PC-3 (cell line): ENCODE data around the gene TNFRSF12A.

ENCODE experiments used
- CTCF ChIP-seq: fragments of 300-600 bp; sonication (generic); conservative IDR thresholded peaks from 2 replicates; pipeline ENCODE4 v1.5.1; 2017; ENCODE audit warnings: antibody characterized with exemption, low read depth, mild to moderate bottlenecking, low read length
- EZH2 ChIP-seq: fragments of 300-600 bp; sonication (generic); IDR thresholded peaks from one replicate; pipeline ENCODE4 v1.6.1; 2017; ENCODE audit warnings: antibody characterized with exemption, mild to moderate bottlenecking, low read length; ENCODE audit not compliant: unreplicated experiment

GRCh38 chr16:2996298-2996697 is 23.9 kb upstream of the TNFRSF12A start:
- TF ChIP-seq CTCF: no peak
- TF ChIP-seq EZH2: no peak
